Mesendoderm (in vitro differentiated cells): ENCODE results near the gene SPATA45.
"Not testable (repeated sequence)": the region's sequence is repeated elsewhere in the genome, so short reads cannot be mapped to it uniquely, and the experiment has no call there.

Source experiments
- DNase-seq: peaks from one replicate; pipeline ENCODE4 v3.0.0; 2013
- H2AK5ac ChIP-seq: 2 replicates; pipeline ENCODE4 v1.6.1; 2013; ENCODE audit warnings: low read length, inconsistent platforms
- H2BK120ac ChIP-seq: 2 replicates; pipeline ENCODE4 v1.6.1; 2013; ENCODE audit warnings: low read depth, mild to moderate bottlenecking, low read length, moderate library complexity, mixed read lengths
- H2BK15ac ChIP-seq: replicated peaks from 2 replicates; pipeline ENCODE4 v1.6.1; 2013; ENCODE audit warnings: low read depth, mild to moderate bottlenecking, moderate library complexity
- H2BK5ac ChIP-seq: 2 replicates; pipeline ENCODE4 v1.6.1; 2013; ENCODE audit warnings: low read length, inconsistent platforms
- H3K18ac ChIP-seq: 2 replicates; pipeline ENCODE4 v1.6.1; 2013; ENCODE audit warnings: mild to moderate bottlenecking, low read length, mixed read lengths
- H3K23ac ChIP-seq: one replicate; pipeline ENCODE4 v1.6.1; 2013; ENCODE audit warnings: low read length
- H3K27ac ChIP-seq: 2 replicates; pipeline ENCODE4 v1.5.1; 2013; ENCODE audit warnings: low read depth, mild to moderate bottlenecking, inconsistent platforms, low read length, moderate library complexity
- H3K27me3 ChIP-seq: 2 replicates; pipeline ENCODE4 v1.6.1; 2013; ENCODE audit warnings: low read length, control low read depth, mild to moderate bottlenecking, inconsistent platforms; ENCODE audit not compliant: insufficient read depth, poor library complexity
- H3K36me3 ChIP-seq: 2 replicates; pipeline ENCODE4 v1.6.1; 2013; ENCODE audit warnings: low read length, inconsistent platforms; ENCODE audit not compliant: control insufficient read depth, insufficient read depth
- H3K4ac ChIP-seq: one replicate; pipeline ENCODE4 v1.6.1; 2013; ENCODE audit warnings: low read depth, mild to moderate bottlenecking, low read length, moderate library complexity
- H3K4me1 ChIP-seq: 2 replicates; pipeline ENCODE4 v1.6.1; 2013; ENCODE audit warnings: low read depth, low read length, inconsistent platforms; ENCODE audit not compliant: control insufficient read depth
- H3K4me2 ChIP-seq: 2 replicates; pipeline ENCODE4 v1.6.1; 2013; ENCODE audit warnings: low read length
- H3K4me3 ChIP-seq: 2 replicates; pipeline ENCODE4 v1.5.1; 2013; ENCODE audit warnings: mild to moderate bottlenecking, low read length
- H3K56ac ChIP-seq: one replicate; pipeline ENCODE4 v1.6.1; 2013; ENCODE audit warnings: low read length
- H3K79me1 ChIP-seq: 2 replicates; pipeline ENCODE4 v1.6.1; 2013; ENCODE audit warnings: low read length, inconsistent platforms
- H3K79me2 ChIP-seq: 2 replicates; pipeline ENCODE4 v1.6.1; 2013; ENCODE audit warnings: mild to moderate bottlenecking, low read length; ENCODE audit not compliant: control insufficient read depth, insufficient read depth
- H3K9ac ChIP-seq: 2 replicates; pipeline ENCODE4 v1.6.1; 2013; ENCODE audit warnings: low read length, inconsistent platforms
- H4K5ac ChIP-seq: one replicate; pipeline ENCODE4 v1.6.1; 2013; ENCODE audit warnings: low read length
- H4K8ac ChIP-seq: one replicate; pipeline ENCODE4 v1.6.1; 2013; ENCODE audit warnings: low read depth, mild to moderate bottlenecking, control low read depth, low read length, moderate library complexity
- WGBS: extraction: QIAGEN DNeasy Blood & Tissue Kit; methylation state at CpG from one replicate; pipeline ENCODE4 v1.1.7; 2013; ENCODE audit warnings: low lambda C conversion rate, missing lambda C conversion rate; ENCODE audit not compliant: insufficient coverage; ENCODE audit errors: extremely low coverage; 5-methylcytosine and 5-hydroxymethylcytosine counted together

Gene SPATA45

DNA sequence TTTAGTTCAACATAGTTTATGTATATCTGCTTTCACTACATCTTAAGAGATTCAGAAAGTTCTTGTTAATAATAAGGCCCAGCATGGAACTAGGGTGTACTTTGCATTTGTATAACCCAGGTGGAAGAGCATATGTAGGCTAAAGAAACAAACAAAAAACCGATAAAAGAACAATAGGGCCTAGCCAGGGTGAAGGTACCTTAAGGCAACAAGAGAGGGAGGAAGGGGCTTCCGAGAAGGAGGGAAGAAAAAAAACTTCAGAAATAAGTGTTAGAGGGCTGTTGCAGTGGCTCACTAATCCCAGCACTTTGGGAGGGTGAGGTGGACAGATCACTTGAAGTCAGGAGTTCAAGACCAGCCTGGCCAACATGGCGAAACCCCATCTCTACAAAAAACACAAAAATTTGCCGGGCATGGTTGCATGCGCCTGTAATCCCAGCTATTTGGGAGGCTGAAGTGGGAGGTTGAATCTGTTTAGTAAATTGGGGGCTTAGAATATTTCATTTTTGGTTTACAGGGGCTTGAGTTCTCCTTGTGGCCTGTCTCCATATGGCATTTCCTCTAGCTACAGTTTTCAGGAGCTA, 4.7 kb upstream of the SPATA45 start:
- no peaks in the 10 kb centered on the region for H3K79me1 ChIP-seq
- no CpG with 5 or more reads among the region's 5 CpGs for WGBS

GRCh38 chr1:212844521-212844920, 2.9 kb downstream of the SPATA45 start:
- not testable (repeated sequence) for H3K23ac ChIP-seq, H4K8ac ChIP-seq, H4K5ac ChIP-seq, H2BK120ac ChIP-seq, H3K4ac ChIP-seq, H3K56ac ChIP-seq, H2AK5ac ChIP-seq, H3K18ac ChIP-seq, H3K9ac ChIP-seq, H3K4me2 ChIP-seq, H2BK5ac ChIP-seq, H3K79me1 ChIP-seq, H3K79me2 ChIP-seq, H3K27ac ChIP-seq, H3K36me3 ChIP-seq, H3K4me1 ChIP-seq, H2BK15ac ChIP-seq, H3K27me3 ChIP-seq, DNase-seq, H3K4me3 ChIP-seq
- WGBS = no CpG with 5 or more reads among the region's 3 CpGs

More for the DNA sequence above, 4.7 kb upstream of the SPATA45 start:
- Histone ChIP-seq H4K8ac (no peak overlapping the region), H3K23ac (no peak overlapping the region), H3K9ac (no peak overlapping the region), H3K36me3 (no peaks in the 10 kb centered on the region), H2BK15ac (no peak overlapping the region), H2BK5ac (no peak overlapping the region), H2AK5ac (no peak overlapping the region), H3K4me3 (no peak overlapping the region), H3K18ac (no peak overlapping the region), H2BK120ac (no peak overlapping the region), H3K56ac (no peak overlapping the region), H3K27ac (no peak overlapping the region), H3K4me1 (no peaks in the 10 kb centered on the region), H3K4me2 (no peak overlapping the region), H3K27me3 (no peaks in the 10 kb centered on the region), H4K5ac (no peak overlapping the region), H3K79me2 (peaks cover 2% of the 10 kb centered on the region), H3K4ac (no peak overlapping the region)
- DNase-seq = no peak

GRCh38 chr1:212838145-212838544, 9.3 kb downstream of the SPATA45 start:
- H3K4me2 ChIP-seq = no peak overlapping the region
- WGBS = no CpG with 5 or more reads among the region's 5 CpGs
- DNase-seq = no peak
- no peaks in the 10 kb centered on the region for H3K79me2 ChIP-seq
- no peak overlapping the region for H4K5ac ChIP-seq
- no peak overlapping the region for H2AK5ac ChIP-seq
- H3K23ac ChIP-seq = no peak overlapping the region
- H3K79me1 ChIP-seq = no peaks in the 10 kb centered on the region
- H3K4me3 ChIP-seq = no peak overlapping the region
- no peak overlapping the region for H3K56ac ChIP-seq
- no peak overlapping the region for H3K27ac ChIP-seq
- no peaks in the 10 kb centered on the region for H3K36me3 ChIP-seq
- H3K4ac ChIP-seq = no peak overlapping the region
- H2BK15ac ChIP-seq = no peak overlapping the region
- H3K4me1 ChIP-seq = no peaks in the 10 kb centered on the region
- H2BK120ac ChIP-seq = no peak overlapping the region
- no peak overlapping the region for H4K8ac ChIP-seq
- H3K9ac ChIP-seq = no peak overlapping the region
- H3K27me3 ChIP-seq = no peaks in the 10 kb centered on the region
- H3K18ac ChIP-seq = no peak overlapping the region
- H2BK5ac ChIP-seq = no peak overlapping the region

- H3K27me3 ChIP-seq, H3K56ac ChIP-seq, H3K36me3 ChIP-seq, H2BK120ac ChIP-seq, H3K4me3 ChIP-seq, H2BK5ac ChIP-seq, H3K79me2 ChIP-seq, H4K8ac ChIP-seq, H3K79me1 ChIP-seq, H3K9ac ChIP-seq, H3K4ac ChIP-seq, H3K4me1 ChIP-seq, H3K18ac ChIP-seq, H3K27ac ChIP-seq, DNase-seq, H3K4me2 ChIP-seq, H2AK5ac ChIP-seq, H2BK15ac ChIP-seq, H3K23ac ChIP-seq, H4K5ac ChIP-seq: not testable (repeated sequence)
- WGBS = no CpG with 5 or more reads among the region's 8 CpGs
Measured at GRCh38 chr1:212833211-212834207, 13.9 kb downstream of the SPATA45 start.

GRCh38 chr1:212828395-212828794, 19.1 kb downstream of the SPATA45 start:
- Histone ChIP-seq H2BK15ac (no peak overlapping the region), H2BK5ac (no peak overlapping the region), H3K18ac (no peak overlapping the region), H3K79me1 (no peaks in the 10 kb centered on the region), H3K4me3 (no peak overlapping the region), H2AK5ac (no peak overlapping the region), H4K8ac (no peak overlapping the region), H2BK120ac (no peak overlapping the region), H3K27ac (no peak overlapping the region), H3K27me3 (no peaks in the 10 kb centered on the region), H3K56ac (no peak overlapping the region), H4K5ac (no peak overlapping the region), H3K79me2 (no peaks in the 10 kb centered on the region), H3K4me1 (no peaks in the 10 kb centered on the region), H3K4ac (no peak overlapping the region), H3K4me2 (no peak overlapping the region), H3K36me3 (no peaks in the 10 kb centered on the region), H3K9ac (no peak overlapping the region), H3K23ac (no peak overlapping the region)
- WGBS = no CpG with 5 or more reads among the region's 2 CpGs
- no peak for DNase-seq
